GM21390 (cell line): Measurements from ENCODE around the gene PRSS21.

ENCODE experiments used
- ATAC-seq: cut with Tn5 transposase; IDR thresholded peaks from one replicate; pipeline ENCODE4 v1.9.1; 2021; ENCODE audit not compliant: unreplicated experiment

Gene PRSS21

GRCh38 chr16:2859686-2860265, 42.7 kb downstream of the PRSS21 start:
- no peak for ATAC-seq

GRCh38 chr16:2860826-2861567, 44.0 kb downstream of the PRSS21 start:
- ATAC-seq, result no peak

- ATAC-seq, result no peak
These were observed 48.6 kb downstream of the PRSS21 start for GRCh38 chr16:2865651-2866050.

- ATAC-seq, result no peak
These were observed 49.4 kb downstream of the PRSS21 start for GRCh38 chr16:2866431-2866830.

- no peak for ATAC-seq
These were observed 50.6 kb downstream of the PRSS21 start for GRCh38 chr16:2867661-2867986.

DNA sequence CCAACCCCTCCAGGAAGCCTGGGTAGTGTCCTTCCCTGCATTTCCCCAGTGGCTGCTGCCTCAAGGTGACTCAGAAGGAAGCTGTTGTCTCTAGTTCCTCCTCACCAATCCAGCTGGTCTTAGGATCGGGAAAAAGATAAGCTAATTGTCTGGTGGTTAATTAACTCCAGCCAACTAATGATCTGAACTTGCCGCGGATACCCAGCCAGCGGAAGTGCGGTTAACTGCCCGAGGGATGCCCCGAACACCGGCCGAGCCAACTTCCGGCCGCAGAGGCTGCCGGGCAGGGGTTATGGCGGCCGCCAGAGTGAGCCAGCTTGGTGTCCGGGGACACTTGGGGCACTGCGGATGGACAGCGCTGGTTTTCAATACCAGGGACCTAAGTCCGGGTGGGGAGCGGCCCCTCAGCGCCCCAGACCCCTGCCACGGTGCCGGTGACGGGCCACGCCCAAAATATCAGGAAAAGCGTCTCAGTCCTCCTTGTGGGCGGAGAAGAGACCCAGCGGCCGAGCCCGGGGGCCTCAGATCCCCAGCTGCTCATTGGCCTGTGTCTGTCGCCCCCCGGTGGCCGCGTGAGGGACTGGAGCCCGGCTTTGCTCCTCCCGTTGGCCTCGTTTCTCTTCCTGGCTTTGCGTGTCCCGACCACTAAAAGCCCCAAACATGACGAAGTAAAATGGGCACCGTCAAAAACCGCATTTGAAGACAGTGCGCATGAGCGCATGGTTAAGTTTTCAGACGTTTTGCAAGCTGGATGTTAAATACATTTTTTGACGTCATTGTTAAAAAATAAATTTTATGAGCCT, 51.2 kb downstream of the PRSS21 start:
- ATAC-seq, result peak; percentile 84
